WTC11 (cell line): ENCODE measurements around the gene KCTD16. TPM values are rescaled to one million over a fixed set of nuclear protein-coding genes. Genes with fewer than 3 reads are reported as not detected.

ENCODE experiments used
- ATAC-seq: fragments of 200-7000 bp; cut with Tn5 transposase; 2 replicates; pipeline ENCODE4 v1.10.0; 2021; ENCODE audit warnings: mild to moderate bottlenecking, moderate library complexity
- CTCF ChIA-PET: fragments of 300-600 bp; sonication (Branson Sonifier 250); formaldehyde crosslinking; loops from one replicate; lab custom pipeline; 2021; ENCODE audit warnings: antibody characterized with exemption; lab: Charles Lee
- POLR2A ChIA-PET: fragments of 350-600 bp; sonication (Branson Sonifier 250); formaldehyde crosslinking; loops from one replicate; lab custom pipeline; 2021; ENCODE audit warnings: antibody characterized with exemption; lab: Charles Lee
- DNase-seq: peaks from one replicate; pipeline ENCODE4 v3.0.0; 2021; ENCODE audit warnings: low spot score
- H3K27ac Mint-ChIP-seq: 2 replicates; pipeline ENCODE4 v1.8.0; 2021; ENCODE audit warnings: mixed read lengths
- H3K27me3 Mint-ChIP-seq: 2 replicates; pipeline ENCODE4 v1.8.0; 2021; ENCODE audit warnings: low read depth, mild to moderate bottlenecking, moderate library complexity, mixed read lengths
- H3K36me3 Mint-ChIP-seq: 2 replicates; pipeline ENCODE4 v1.8.0; 2021; ENCODE audit warnings: mixed read lengths
- H3K4me1 Mint-ChIP-seq: 2 replicates; pipeline ENCODE4 v1.8.0; 2022; ENCODE audit warnings: mixed read lengths
- H3K4me3 Mint-ChIP-seq: 2 replicates; pipeline ENCODE4 v1.8.0; 2021; ENCODE audit warnings: mild to moderate bottlenecking, moderate library complexity, mixed read lengths
- H3K9me3 Mint-ChIP-seq: 2 replicates; pipeline ENCODE4 v1.8.0; 2021; ENCODE audit warnings: mixed read lengths
- ARID4B ChIP-seq: sonication (generic); formaldehyde crosslinking; IDR thresholded peaks from 2 replicates; pipeline ENCODE4 v1.8.0; 2023; ENCODE audit warnings: missing genetic modification reagents, mild to moderate bottlenecking, borderline replicate concordance
- CREM ChIP-seq: sonication (generic); formaldehyde crosslinking; IDR thresholded peaks from 2 replicates; pipeline ENCODE4 v1.8.1; 2022; ENCODE audit warnings: mild to moderate bottlenecking, missing genetic modification reagents, moderate library complexity
- E2F1 ChIP-seq: sonication (generic); formaldehyde crosslinking; IDR thresholded peaks from 2 replicates; pipeline ENCODE4 v1.8.0; 2022; ENCODE audit warnings: mild to moderate bottlenecking, missing genetic modification reagents
- E2F4 ChIP-seq: sonication (generic); formaldehyde crosslinking; IDR thresholded peaks from 2 replicates; pipeline ENCODE4 v1.8.1; 2022; ENCODE audit warnings: low read depth, mild to moderate bottlenecking, moderate library complexity, missing genetic modification reagents, borderline replicate concordance
- E2F5 ChIP-seq: sonication (generic); formaldehyde crosslinking; IDR thresholded peaks from 2 replicates; pipeline ENCODE4 v1.8.1; 2022; ENCODE audit warnings: mild to moderate bottlenecking, moderate library complexity, missing genetic modification reagents
- FOXK1 ChIP-seq: sonication (generic); formaldehyde crosslinking; IDR thresholded peaks from 2 replicates; pipeline ENCODE4 v1.8.0; 2022; ENCODE audit warnings: mild to moderate bottlenecking, moderate library complexity, missing genetic modification reagents
- HMGA2 ChIP-seq: fragments of 250-450 bp; sonication (Bioruptor Pico); IDR thresholded peaks from 2 replicates; pipeline ENCODE4 v1.4.0; 2021; ENCODE audit warnings: mild to moderate bottlenecking, moderate library complexity
- HMGXB4 ChIP-seq: sonication (generic); formaldehyde crosslinking; IDR thresholded peaks from 2 replicates; pipeline ENCODE4 v1.8.1; 2023; ENCODE audit warnings: mild to moderate bottlenecking, moderate library complexity, missing genetic modification reagents
- IRF1 ChIP-seq: sonication (generic); formaldehyde crosslinking; IDR thresholded peaks from 2 replicates; pipeline ENCODE4 v1.8.0; 2023; ENCODE audit warnings: missing genetic modification reagents
- KAT7 ChIP-seq: sonication (generic); formaldehyde crosslinking; IDR thresholded peaks from 2 replicates; pipeline ENCODE4 v1.8.1; 2023; ENCODE audit warnings: missing genetic modification reagents, mild to moderate bottlenecking, borderline replicate concordance
- MXD4 ChIP-seq: fragments of 250-450 bp; sonication (Bioruptor Pico); IDR thresholded peaks from 2 replicates; pipeline ENCODE4 v1.8.0; 2021; ENCODE audit warnings: mild to moderate bottlenecking, moderate library complexity, borderline replicate concordance
- PREB ChIP-seq: sonication (generic); formaldehyde crosslinking; IDR thresholded peaks from 2 replicates; pipeline ENCODE4 v1.8.1; 2022; ENCODE audit warnings: mild to moderate bottlenecking, missing genetic modification reagents, moderate library complexity, borderline replicate concordance
- PRRX2 ChIP-seq: fragments of 250-450 bp; sonication (Bioruptor Pico); IDR thresholded peaks from 2 replicates; pipeline ENCODE4 v1.8.0; 2021; ENCODE audit warnings: mild to moderate bottlenecking
- TCF7 ChIP-seq: sonication (generic); formaldehyde crosslinking; IDR thresholded peaks from 2 replicates; pipeline ENCODE4 v1.8.0; 2022; ENCODE audit warnings: mild to moderate bottlenecking, low read depth, missing genetic modification reagents, moderate library complexity
- USF2 ChIP-seq: sonication (generic); formaldehyde crosslinking; IDR thresholded peaks from 2 replicates; pipeline ENCODE4 v1.8.1; 2023; ENCODE audit warnings: mild to moderate bottlenecking, missing genetic modification reagents, moderate library complexity
- ZNF425 ChIP-seq: fragments of 250-450 bp; sonication (Bioruptor Pico); conservative IDR thresholded peaks from 2 replicates; pipeline ENCODE4 v1.9.0; 2021; ENCODE audit warnings: mild to moderate bottlenecking
- total RNA-seq: library from RNA; stranded (reverse); gene quantifications from 3 replicates; pipeline ENCODE4 v1.2.3, GENCODE V29; 2021

The KCTD16 gene
- total RNA-seq, 1 experiment from 2014 or later = 0.20 TPM

GRCh38 chr5:144428326-144428725, 257.7 kb downstream of the KCTD16 start:
- TF ChIP-seq HMGXB4 (CRISPR knock-in tag) (no peak), CREM (no peak), PREB (CRISPR knock-in tag) (no peak), HMGA2 (CRISPR knock-in tag) (no peak), E2F5 (CRISPR knock-in tag) (no peak)
- Mint-ChIP-seq H3K4me3 (no peak overlapping the region), H3K4me1 (no peaks in the 10 kb centered on the region), H3K27ac (no peak overlapping the region), H3K36me3 (no peaks in the 10 kb centered on the region), H3K27me3 (no peaks in the 10 kb centered on the region; the same call in 1 of the 2 replicates), H3K9me3 (no peaks in the 10 kb centered on the region)
- DNase-seq (no peak), ATAC-seq (no peak)
- ChIA-PET CTCF (no interaction called here), POLR2A (no interaction called here)

GRCh38 chr5:144429405-144429804, 258.7 kb downstream of the KCTD16 start:
- ChIA-PET POLR2A (no interaction called here), CTCF (interaction anchor here (0.5 kb wide), 1 partner anchor 89 kb away, joined by 4 read pairs; no protein-coding TSS in a partner anchor)
- Mint-ChIP-seq H3K27me3 (no peaks in the 10 kb centered on the region; the same call in 1 of the 2 replicates), H3K36me3 (no peaks in the 10 kb centered on the region), H3K4me1 (no peaks in the 10 kb centered on the region), H3K4me3 (no peak overlapping the region), H3K27ac (no peak overlapping the region), H3K9me3 (no peaks in the 10 kb centered on the region)
- DNase-seq (no peak), ATAC-seq (no peak)
- TF ChIP-seq TCF7 (CRISPR knock-in tag) (no peak), ZNF425 (CRISPR knock-in tag) (no peak), MXD4 (CRISPR knock-in tag) (no peak), KAT7 (CRISPR knock-in tag) (no peak), E2F4 (CRISPR knock-in tag) (no peak)

GRCh38 chr5:144429905-144430304, 259.2 kb downstream of the KCTD16 start:
- H3K27me3 Mint-ChIP-seq = no peaks in the 10 kb centered on the region; the same call in 1 of the 2 replicates
- no peak overlapping the region for H3K4me3 Mint-ChIP-seq
- ATAC-seq = no peak
- POLR2A ChIA-PET = no interaction called here
- H3K36me3 Mint-ChIP-seq = no peaks in the 10 kb centered on the region
- no peaks in the 10 kb centered on the region for H3K9me3 Mint-ChIP-seq
- CTCF ChIA-PET = no interaction called here
- H3K27ac Mint-ChIP-seq = no peak overlapping the region
- no peaks in the 10 kb centered on the region for H3K4me1 Mint-ChIP-seq
- no peak for DNase-seq
- no peak for TF ChIP-seq IRF1 (CRISPR knock-in tag)
- no peak for TF ChIP-seq FOXK1 (CRISPR knock-in tag)
- TF ChIP-seq PRRX2 (CRISPR knock-in tag) = no peak
- TF ChIP-seq ARID4B (CRISPR knock-in tag) = no peak
- no peak for TF ChIP-seq E2F1
- TF ChIP-seq USF2 (CRISPR knock-in tag) = no peak
